Activated T-helper 1 cell treated with anti-CD3 and anti-CD28 coated beads, Interleukin-12 subunit alpha, Interleukin-12 subunit beta, Interleukin-2, Interleukin-4 antibody, amounts not matched to agents 30 ng/mL and 10 ng/mL and 1 ng/mL, durations not matched to agents 14 hours and 24 hours and 36 hours (primary cell): ENCODE data around the gene TBX15. TPM values are rescaled to one million over a fixed set of nuclear protein-coding genes. Genes with fewer than 3 reads are reported as not detected.

Source experiments
- DNase-seq: peaks from one replicate; pipeline ENCODE4 v3.0.0; 2021; ENCODE audit warnings: low spot score
- H3K27ac Mint-ChIP-seq: one replicate; pipeline ENCODE4 v1.8.0; 2021; ENCODE audit warnings: mild to moderate bottlenecking, mixed read lengths
- H3K27me3 Mint-ChIP-seq: one replicate; pipeline ENCODE4 v1.8.0; 2022; ENCODE audit warnings: mild to moderate bottlenecking, moderate library complexity, mixed read lengths; ENCODE audit not compliant: insufficient read depth
- H3K36me3 Mint-ChIP-seq: one replicate; pipeline ENCODE4 v1.8.0; 2021; ENCODE audit warnings: low read depth, mixed read lengths
- H3K4me1 Mint-ChIP-seq: one replicate; pipeline ENCODE4 v1.8.0; 2021; ENCODE audit warnings: low read depth, mixed read lengths
- H3K4me3 Mint-ChIP-seq: one replicate; pipeline ENCODE4 v1.8.0; 2021; ENCODE audit warnings: mild to moderate bottlenecking, moderate library complexity, mixed read lengths
- H3K9me3 Mint-ChIP-seq: one replicate; pipeline ENCODE4 v1.8.0; 2021; ENCODE audit warnings: mixed read lengths
- intact Hi-C: fragments of 100-400 bp; cut with micrococcal nuclease; formaldehyde crosslinking; loops from one replicate; pipeline ENCODE4 v1.15.1; 2024
- total RNA-seq: library from RNA; stranded (reverse); gene quantifications from 2 replicates; pipeline ENCODE4 v1.2.3, GENCODE V29; 2022

The TBX15 gene
- total RNA-seq, 1 donor from 2014 or later: not detected

- no peak overlapping the region for H3K4me3 Mint-ChIP-seq
- H3K36me3 Mint-ChIP-seq: no peaks in the 10 kb centered on the region
- no peaks in the 10 kb centered on the region for H3K4me1 Mint-ChIP-seq
- H3K27ac Mint-ChIP-seq: no peak overlapping the region
- no peak for DNase-seq
- intact Hi-C loops: no loop called here
- peaks cover 64% of the 10 kb centered on the region for H3K27me3 Mint-ChIP-seq
- peaks cover 13% of the 10 kb centered on the region for H3K9me3 Mint-ChIP-seq
These were observed 9.0 kb downstream of the TBX15 start for GRCh38 chr1:118978914-118979701.

- Mint-ChIP-seq H3K4me1 (no peaks in the 10 kb centered on the region), H3K27ac (no peak overlapping the region), H3K4me3 (no peak overlapping the region), H3K27me3 (peaks cover 49% of the 10 kb centered on the region), H3K9me3 (peaks cover 6% of the 10 kb centered on the region), H3K36me3 (no peaks in the 10 kb centered on the region)
- intact Hi-C loops: no loop called here
- DNase-seq: no peak
These were observed 10.5 kb downstream of the TBX15 start for GRCh38 chr1:118977600-118977999.

GRCh38 chr1:118974661-118975060 is 13.5 kb downstream of the TBX15 start:
- peaks cover 25% of the 10 kb centered on the region for H3K27me3 Mint-ChIP-seq
- intact Hi-C loops: no loop called here
- no peak overlapping the region for H3K27ac Mint-ChIP-seq
- no peak for DNase-seq
- H3K36me3 Mint-ChIP-seq: no peaks in the 10 kb centered on the region
- no peaks in the 10 kb centered on the region for H3K4me1 Mint-ChIP-seq
- H3K9me3 Mint-ChIP-seq: no peaks in the 10 kb centered on the region
- H3K4me3 Mint-ChIP-seq: no peak overlapping the region

GRCh38 chr1:118973531-118974137 is 14.5 kb downstream of the TBX15 start:
- H3K36me3 Mint-ChIP-seq: no peaks in the 10 kb centered on the region
- DNase-seq: no peak
- no peak overlapping the region for H3K27ac Mint-ChIP-seq
- H3K27me3 Mint-ChIP-seq: peaks cover 20% of the 10 kb centered on the region
- H3K4me3 Mint-ChIP-seq: no peak overlapping the region
- H3K4me1 Mint-ChIP-seq: no peaks in the 10 kb centered on the region
- H3K9me3 Mint-ChIP-seq: no peaks in the 10 kb centered on the region
- intact Hi-C loops: no loop called here

- DNase-seq: no peak
- Mint-ChIP-seq H3K36me3 (no peaks in the 10 kb centered on the region), H3K4me3 (no peak overlapping the region), H3K27me3 (peaks cover 16% of the 10 kb centered on the region), H3K9me3 (no peaks in the 10 kb centered on the region), H3K4me1 (no peaks in the 10 kb centered on the region), H3K27ac (no peak overlapping the region)
- intact Hi-C loops: no loop called here
These were observed 15.1 kb downstream of the TBX15 start for GRCh38 chr1:118973032-118973431.

- intact Hi-C loops: no loop called here
- Mint-ChIP-seq H3K27ac (no peak overlapping the region), H3K27me3 (no peaks in the 10 kb centered on the region)
These were observed 17.7 kb downstream of the TBX15 start for GRCh38 chr1:118970451-118970850.

GRCh38 chr1:118963456-118964430 is 24.4 kb downstream of the TBX15 start:
- no peak for DNase-seq
- intact Hi-C loops: no loop called here
- no peaks in the 10 kb centered on the region for H3K9me3 Mint-ChIP-seq

More at GRCh38 chr1:118970451-118970850, 17.7 kb downstream of the TBX15 start:
- Mint-ChIP-seq H3K36me3 (no peaks in the 10 kb centered on the region), H3K9me3 (no peaks in the 10 kb centered on the region), H3K4me1 (no peaks in the 10 kb centered on the region), H3K4me3 (no peak overlapping the region)
- DNase-seq: no peak

GRCh38 chr1:118963138-118963455 is 25.0 kb downstream of the TBX15 start:
- no peaks in the 10 kb centered on the region for H3K27me3 Mint-ChIP-seq
- H3K9me3 Mint-ChIP-seq: no peaks in the 10 kb centered on the region
- H3K36me3 Mint-ChIP-seq: no peaks in the 10 kb centered on the region
- no peak overlapping the region for H3K4me3 Mint-ChIP-seq
- H3K4me1 Mint-ChIP-seq: no peaks in the 10 kb centered on the region
- intact Hi-C loops: no loop called here
- no peak for DNase-seq
- no peak overlapping the region for H3K27ac Mint-ChIP-seq

More at GRCh38 chr1:118963456-118964430, 24.4 kb downstream of the TBX15 start:
- Mint-ChIP-seq H3K4me1 (no peaks in the 10 kb centered on the region), H3K27me3 (no peaks in the 10 kb centered on the region), H3K4me3 (no peak overlapping the region), H3K36me3 (no peaks in the 10 kb centered on the region), H3K27ac (no peak overlapping the region)

GRCh38 chr1:118961156-118961555 is 27.0 kb downstream of the TBX15 start:
- Mint-ChIP-seq H3K4me3 (no peak overlapping the region), H3K4me1 (no peaks in the 10 kb centered on the region), H3K27ac (no peak overlapping the region), H3K36me3 (no peaks in the 10 kb centered on the region), H3K27me3 (no peaks in the 10 kb centered on the region), H3K9me3 (no peaks in the 10 kb centered on the region)
- intact Hi-C loops: no loop called here
- no peak for DNase-seq

GRCh38 chr1:118960567-118961136 is 27.5 kb downstream of the TBX15 start:
- no peaks in the 10 kb centered on the region for H3K9me3 Mint-ChIP-seq
- no peaks in the 10 kb centered on the region for H3K4me1 Mint-ChIP-seq
- DNase-seq: no peak
- no peaks in the 10 kb centered on the region for H3K36me3 Mint-ChIP-seq
- H3K27me3 Mint-ChIP-seq: no peaks in the 10 kb centered on the region
- no peak overlapping the region for H3K4me3 Mint-ChIP-seq
- H3K27ac Mint-ChIP-seq: no peak overlapping the region
- intact Hi-C loops: no loop called here

- Mint-ChIP-seq H3K27me3 (no peaks in the 10 kb centered on the region), H3K27ac (no peak overlapping the region), H3K4me1 (no peaks in the 10 kb centered on the region)
These were observed 28.0 kb downstream of the TBX15 start for GRCh38 chr1:118960026-118960561.

GRCh38 chr1:118958937-118959631 is 29.1 kb downstream of the TBX15 start:
- no peak overlapping the region for H3K4me3 Mint-ChIP-seq
- DNase-seq: no peak
- H3K27ac Mint-ChIP-seq: no peak overlapping the region
- no peaks in the 10 kb centered on the region for H3K9me3 Mint-ChIP-seq
- H3K27me3 Mint-ChIP-seq: no peaks in the 10 kb centered on the region
- intact Hi-C loops: no loop called here
- H3K4me1 Mint-ChIP-seq: no peaks in the 10 kb centered on the region
- H3K36me3 Mint-ChIP-seq: no peaks in the 10 kb centered on the region

More at GRCh38 chr1:118960026-118960561, 28.0 kb downstream of the TBX15 start:
- Mint-ChIP-seq H3K9me3 (no peaks in the 10 kb centered on the region), H3K36me3 (no peaks in the 10 kb centered on the region), H3K4me3 (no peak overlapping the region)
- DNase-seq: no peak
- intact Hi-C loops: no loop called here
